ENCODE measurements around the gene QKI.
"Not testable (repeated sequence)": the region's sequence is repeated elsewhere in the genome, so short reads cannot be mapped to it uniquely, and the experiment has no call there.

The QKI gene

GRCh38 chr6:163414117-163414945 is at the start of gene QKI:
QKI (plus strand) TSS chr6:163414718; CDS start chr6:163415194, 476 bp downstream.
- peak in 1 of 2 experiments; percentile 24 for DNase-seq

GRCh38 chr6:163366288-163366687 is 48.2 kb upstream of the QKI start:
- no peak for DNase-seq

GRCh38 chr6:163367497-163368183 is 46.9 kb upstream of the QKI start:
- no peak for DNase-seq

GRCh38 chr6:163369141-163369540 is 45.4 kb upstream of the QKI start:
- no peak for DNase-seq

GRCh38 chr6:163369628-163370365 is 44.7 kb upstream of the QKI start:
- DNase-seq = no peak

GRCh38 chr6:163370464-163371117 is 43.9 kb upstream of the QKI start:
- DNase-seq = no peak

- no peak for DNase-seq
Measured at GRCh38 chr6:163371129-163371528, 43.4 kb upstream of the QKI start.

GRCh38 chr6:163373240-163373639 is 41.3 kb upstream of the QKI start:
- no peak for DNase-seq

GRCh38 chr6:163375361-163375760 is 39.2 kb upstream of the QKI start:
- DNase-seq = no peak

- no peak for DNase-seq
Measured at GRCh38 chr6:163376187-163376586, 38.3 kb upstream of the QKI start.

- DNase-seq = no peak
Measured at GRCh38 chr6:163377561-163377960, 37.0 kb upstream of the QKI start.

- no peak for DNase-seq
Measured at GRCh38 chr6:163380216-163380615, 34.3 kb upstream of the QKI start.

- peak; percentile 4 to 7 for DNase-seq
Measured at GRCh38 chr6:163381118-163381756, 33.3 kb upstream of the QKI start.

GRCh38 chr6:163383396-163383795 is 31.1 kb upstream of the QKI start:
- not testable (repeated sequence) for DNase-seq

- no peak for DNase-seq
Measured at GRCh38 chr6:163383912-163384311, 30.6 kb upstream of the QKI start.

GRCh38 chr6:163384510-163384909 is 30.0 kb upstream of the QKI start:
- no peak for DNase-seq

GRCh38 chr6:163385503-163385902 is 29.0 kb upstream of the QKI start:
- DNase-seq = not testable (repeated sequence)

GRCh38 chr6:163386329-163386908 is 28.1 kb upstream of the QKI start:
- no peak for DNase-seq

- no peak for DNase-seq
Measured at GRCh38 chr6:163387317-163387716, 27.2 kb upstream of the QKI start.

GRCh38 chr6:163389354-163389753 is 25.2 kb upstream of the QKI start:
- no peak for DNase-seq

GRCh38 chr6:163390770-163391169 is 23.7 kb upstream of the QKI start:
- DNase-seq = no peak

GRCh38 chr6:163391985-163392384 is 22.5 kb upstream of the QKI start:
- no peak for DNase-seq

Data from NCI-H187 (cell line).